Measurements from ENCODE around the gene PNPLA7. TPM values are rescaled to one million over a fixed set of nuclear protein-coding genes. Genes with fewer than 3 reads are reported as not detected.
"Not testable (repeated sequence)": the region's sequence is repeated elsewhere in the genome, so short reads cannot be mapped to it uniquely, and the experiment has no call there.

Gene PNPLA7
- total RNA-seq, 1 experiment from 2014 or later = 3.9 TPM

GRCh38 chr9:137570566-137570965, 20.4 kb upstream of the PNPLA7 start:
- Histone ChIP-seq H3K27me3 (ENCODE audit: control insufficient read depth, insufficient read depth, low read length) (no peaks in the 10 kb centered on the region), H3K4me3 (ENCODE audit: low read depth in 2 of 2, low read length in 2 of 2) (no peak overlapping the region), H3K27ac (ENCODE audit: low read length) (no peak overlapping the region), H3K4me1 (ENCODE audit: control insufficient read depth, insufficient read depth, low read length) (no peaks in the 10 kb centered on the region), H3K36me3 (ENCODE audit: control insufficient read depth, insufficient read depth, low read length) (0 out of 2 replicates have a peak, but pooled peaks cover 3% of the 10 kb centered on the region), H3K9me3 (ENCODE audit: control insufficient read depth, insufficient read depth, low read depth, low read length) (no peaks in the 10 kb centered on the region)
- ChIA-PET POLR2A (no interaction called here), CTCF (no interaction called here)
- no peak for ATAC-seq
- DNase-seq (ENCODE audit: low read depth, low spot score) = no peak
- BruUV-seq (replicated peaks) = no TSS peak
- TF ChIP-seq TCF7L2 (IDR thresholded peaks at IDR 0.05; ENCODE audit: low read depth, low read length) (no peak), REST (IDR thresholded peaks at IDR 0.05; ENCODE audit: insufficient read depth in 1 of 2, low read depth in 2 of 2, low read length in 1 of 2) (no peak), SIN3A (IDR thresholded peaks at IDR 0.05; ENCODE audit: borderline replicate concordance, insufficient read depth, low read depth, low read length) (no peak), CTCF (IDR thresholded peaks at IDR 0.05) (no peak), POLR2AphosphoS5 (IDR thresholded peaks at IDR 0.05; ENCODE audit: low read depth, low read length) (no peak)
- intact Hi-C loops (cut with micrococcal nuclease; ENCODE audit: unreplicated experiment) = no loop called here
- in situ Hi-C loops (cut with HindIII; ENCODE audit: low pct_unique_long_range_greater_than_20kb, low sequenced_read_pairs) = no loop called here

GRCh38 chr9:137569609-137570203, 19.5 kb upstream of the PNPLA7 start:
- intact Hi-C loops (cut with micrococcal nuclease; ENCODE audit: unreplicated experiment) (no loop called here), in situ Hi-C loops (cut with HindIII; ENCODE audit: low pct_unique_long_range_greater_than_20kb, low sequenced_read_pairs) (no loop called here)
- BruUV-seq (replicated peaks) = no TSS peak
- no peaks in the 10 kb centered on the region for H3K27me3 ChIP-seq (ENCODE audit: control insufficient read depth, insufficient read depth, low read length)
- ChIA-PET CTCF (no interaction called here), POLR2A (no interaction called here)
- H3K9me3 ChIP-seq (ENCODE audit: control insufficient read depth, insufficient read depth, low read depth, low read length) = no peaks in the 10 kb centered on the region
- H3K36me3 ChIP-seq (ENCODE audit: control insufficient read depth, insufficient read depth, low read length) = 0 out of 2 replicates have a peak, but pooled peaks cover 3% of the 10 kb centered on the region
- no peak overlapping the region for H3K27ac ChIP-seq (ENCODE audit: low read length)
- DNase-seq (ENCODE audit: low read depth, low spot score) (no peak), ATAC-seq (no peak)
- no peaks in the 10 kb centered on the region for H3K4me1 ChIP-seq (ENCODE audit: control insufficient read depth, insufficient read depth, low read length)
- TF ChIP-seq POLR2AphosphoS5 (IDR thresholded peaks at IDR 0.05; ENCODE audit: low read depth, low read length) (no peak), TCF7L2 (IDR thresholded peaks at IDR 0.05; ENCODE audit: low read depth, low read length) (no peak), CTCF (IDR thresholded peaks at IDR 0.05) (no peak), SIN3A (IDR thresholded peaks at IDR 0.05; ENCODE audit: borderline replicate concordance, insufficient read depth, low read depth, low read length) (no peak), REST (IDR thresholded peaks at IDR 0.05; ENCODE audit: insufficient read depth in 1 of 2, low read depth in 2 of 2, low read length in 1 of 2) (no peak)
- no peak overlapping the region for H3K4me3 ChIP-seq (ENCODE audit: low read depth in 2 of 2, low read length in 2 of 2)

- H3K4me3 ChIP-seq (ENCODE audit: low read depth in 2 of 2, low read length in 2 of 2); in situ Hi-C loops (cut with HindIII; ENCODE audit: low pct_unique_long_range_greater_than_20kb, low sequenced_read_pairs); CTCF ChIA-PET; H3K36me3 ChIP-seq (ENCODE audit: control insufficient read depth, insufficient read depth, low read length); H3K27me3 ChIP-seq (ENCODE audit: control insufficient read depth, insufficient read depth, low read length); ATAC-seq; H3K4me1 ChIP-seq (ENCODE audit: control insufficient read depth, insufficient read depth, low read length); DNase-seq (ENCODE audit: low read depth, low spot score); H3K27ac ChIP-seq (ENCODE audit: low read length); BruUV-seq (replicated peaks); POLR2A ChIA-PET; intact Hi-C loops (cut with micrococcal nuclease; ENCODE audit: unreplicated experiment); H3K9me3 ChIP-seq (ENCODE audit: control insufficient read depth, insufficient read depth, low read depth, low read length): not testable (repeated sequence)
Observed at GRCh38 chr9:137568445-137568844, 18.2 kb upstream of the PNPLA7 start.

Measured in Panc1 (cell line).